MM.1S (cell line): Measurements from ENCODE around the gene MBD5.

ENCODE experiments used
- EZH2phosphoT487 ChIP-seq: fragments of 300-600 bp; sonication (generic); IDR thresholded peaks from 2 replicates; pipeline ENCODE4 v1.6.1; 2018; ENCODE audit warnings: antibody characterized with exemption, low read length
- TF ChIP-seq, protein P1 (sequence below): fragments of 300-600 bp; sonication (generic); IDR thresholded peaks from 2 replicates; pipeline ENCODE4 v1.5.1; 2016; ENCODE audit warnings: antibody characterized with exemption, low read length, mixed read lengths

DNA sequence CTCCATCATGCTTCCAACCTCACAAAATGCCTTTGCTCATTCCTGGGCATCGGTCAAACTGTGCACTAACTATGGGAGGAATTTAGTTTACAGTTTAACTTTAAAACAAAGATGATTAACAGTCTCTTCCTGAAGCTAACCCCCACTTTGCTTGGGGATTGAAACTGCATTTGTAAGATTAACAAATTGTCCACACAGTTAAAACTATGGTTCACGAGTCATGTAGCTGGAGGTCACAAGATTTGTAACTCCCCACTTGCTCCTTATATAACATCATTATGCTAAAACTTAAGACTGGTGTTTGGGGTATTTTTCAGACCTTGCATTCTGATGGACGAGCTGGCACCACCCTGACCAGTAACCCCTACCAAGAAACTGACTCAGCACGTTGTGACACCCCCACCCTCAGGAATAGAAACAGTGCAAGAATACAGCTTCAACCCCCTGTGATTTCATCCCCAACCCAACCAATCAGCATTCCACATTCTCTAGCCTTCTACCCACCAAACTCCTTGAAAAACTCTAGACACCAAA is 252.3 kb downstream of the MBD5 start:
- TF ChIP-seq, protein P1, sequence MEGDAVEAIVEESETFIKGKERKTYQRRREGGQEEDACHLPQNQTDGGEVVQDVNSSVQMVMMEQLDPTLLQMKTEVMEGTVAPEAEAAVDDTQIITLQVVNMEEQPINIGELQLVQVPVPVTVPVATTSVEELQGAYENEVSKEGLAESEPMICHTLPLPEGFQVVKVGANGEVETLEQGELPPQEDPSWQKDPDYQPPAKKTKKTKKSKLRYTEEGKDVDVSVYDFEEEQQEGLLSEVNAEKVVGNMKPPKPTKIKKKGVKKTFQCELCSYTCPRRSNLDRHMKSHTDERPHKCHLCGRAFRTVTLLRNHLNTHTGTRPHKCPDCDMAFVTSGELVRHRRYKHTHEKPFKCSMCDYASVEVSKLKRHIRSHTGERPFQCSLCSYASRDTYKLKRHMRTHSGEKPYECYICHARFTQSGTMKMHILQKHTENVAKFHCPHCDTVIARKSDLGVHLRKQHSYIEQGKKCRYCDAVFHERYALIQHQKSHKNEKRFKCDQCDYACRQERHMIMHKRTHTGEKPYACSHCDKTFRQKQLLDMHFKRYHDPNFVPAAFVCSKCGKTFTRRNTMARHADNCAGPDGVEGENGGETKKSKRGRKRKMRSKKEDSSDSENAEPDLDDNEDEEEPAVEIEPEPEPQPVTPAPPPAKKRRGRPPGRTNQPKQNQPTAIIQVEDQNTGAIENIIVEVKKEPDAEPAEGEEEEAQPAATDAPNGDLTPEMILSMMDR, result no peak
- TF ChIP-seq EZH2phosphoT487, result no peak
